ENCODE data around the gene PTH1R. TPM values are rescaled to one million over a fixed set of nuclear protein-coding genes. Genes with fewer than 3 reads are reported as not detected.

The PTH1R gene
- total RNA-seq, 2 experiments from 2014 or later: not detected

- ATAC-seq (no peak), DNase-seq (no peak)
- H3K36me3 Mint-ChIP-seq (ENCODE audit: low read depth): peaks cover 68% of the 10 kb centered on the region
- H3K27me3 Mint-ChIP-seq (ENCODE audit: low read depth): no peaks in the 10 kb centered on the region
- no peak overlapping the region for H3K4me3 Mint-ChIP-seq
- POLR2A ChIA-PET: interaction anchor here (0.8 kb wide), 1 partner anchor 9 kb away, joined by 3 read pairs; no protein-coding TSS in a partner anchor
- H3K9me3 Mint-ChIP-seq (ENCODE audit: insufficient read depth): peaks cover 4% of the 10 kb centered on the region
- CTCF ChIA-PET: interaction anchor here (1.0 to 2.7 kb wide), 7 partner anchors 25 to 76 kb away, joined by 3 to 15 read pairs (median 3); partner anchors contain the start of genes CCDC12 and NBEAL2
- H3K4me1 Mint-ChIP-seq (ENCODE audit: low read depth): peaks cover 43% of the 10 kb centered on the region
- H3K27ac Mint-ChIP-seq: no peak overlapping the region
These were observed 44.9 kb downstream of the PTH1R start for GRCh38 chr3:46922426-46922825.

GRCh38 chr3:46922871-46923558, 45.5 kb downstream of the PTH1R start:
- no peak for DNase-seq
- POLR2A ChIA-PET: interaction anchor here (0.8 kb wide), 1 partner anchor 9 kb away, joined by 3 read pairs; no protein-coding TSS in a partner anchor
- Mint-ChIP-seq H3K27ac (peak overlapping the region; percentile 52), H3K4me1 (ENCODE audit: low read depth) (peaks cover 49% of the 10 kb centered on the region), H3K36me3 (ENCODE audit: low read depth) (peaks cover 68% of the 10 kb centered on the region), H3K27me3 (ENCODE audit: low read depth) (no peaks in the 10 kb centered on the region), H3K4me3 (no peak overlapping the region), H3K9me3 (ENCODE audit: insufficient read depth) (peaks cover 4% of the 10 kb centered on the region)
- CTCF ChIA-PET: interaction anchor here (1.0 to 2.7 kb wide), 14 partner anchors 10 to 134 kb away, joined by 3 to 15 read pairs (median 4); partner anchors contain the start of genes CCDC12 and NBEAL2
- ATAC-seq: no peak

- Mint-ChIP-seq H3K4me3 (no peak overlapping the region), H3K4me1 (ENCODE audit: low read depth) (peaks cover 52% of the 10 kb centered on the region), H3K27me3 (ENCODE audit: low read depth) (no peaks in the 10 kb centered on the region), H3K9me3 (ENCODE audit: insufficient read depth) (peaks cover 6% of the 10 kb centered on the region), H3K36me3 (ENCODE audit: low read depth) (peaks cover 68% of the 10 kb centered on the region), H3K27ac (peak overlapping the region; percentile 52)
- DNase-seq: peak; percentile 61
- ATAC-seq: peak; percentile 41
- ChIA-PET CTCF (interaction anchor here (1.0 to 2.7 kb wide), 14 partner anchors 9 to 133 kb away, joined by 3 to 15 read pairs (median 4); partner anchors contain the start of genes CCDC12 and NBEAL2), POLR2A (interaction anchor here (1.3 kb wide), 1 partner anchor 70 kb away, joined by 3 read pairs; no protein-coding TSS in a partner anchor)
These were observed 46.2 kb downstream of the PTH1R start for GRCh38 chr3:46923559-46924350.

GRCh38 chr3:46924921-46925584, 47.5 kb downstream of the PTH1R start:
- Mint-ChIP-seq H3K27me3 (ENCODE audit: low read depth) (no peaks in the 10 kb centered on the region), H3K36me3 (ENCODE audit: low read depth) (peaks cover 68% of the 10 kb centered on the region), H3K4me3 (no peak overlapping the region), H3K4me1 (ENCODE audit: low read depth) (peaks cover 59% of the 10 kb centered on the region), H3K9me3 (ENCODE audit: insufficient read depth) (peaks cover 12% of the 10 kb centered on the region), H3K27ac (peak overlapping the region; percentile 83)
- DNase-seq (no peak), ATAC-seq (no peak)
- CTCF ChIA-PET: interaction anchor here (0.8 kb wide), 1 partner anchor 53 kb away, joined by 3 read pairs; no protein-coding TSS in a partner anchor
- POLR2A ChIA-PET: interaction anchor here (0.6 to 1.3 kb wide), 3 partner anchors 19 to 69 kb away, joined by 3 read pairs; partner anchors contain the start of gene NBEAL2

- Mint-ChIP-seq H3K9me3 (ENCODE audit: insufficient read depth) (peaks cover 12% of the 10 kb centered on the region), H3K36me3 (ENCODE audit: low read depth) (peaks cover 69% of the 10 kb centered on the region), H3K27me3 (ENCODE audit: low read depth) (no peaks in the 10 kb centered on the region), H3K4me1 (ENCODE audit: low read depth) (peaks cover 64% of the 10 kb centered on the region), H3K4me3 (no peak overlapping the region), H3K27ac (peak overlapping the region; percentile 83)
- POLR2A ChIA-PET: interaction anchor here (0.6 kb wide), 2 partner anchors 18 to 54 kb away, joined by 3 read pairs; partner anchors contain the start of gene NBEAL2
- DNase-seq (no peak), ATAC-seq (no peak)
- CTCF ChIA-PET: interaction anchor here (0.7 to 1.5 kb wide), 2 partner anchors 16 to 54 kb away, joined by 3 to 6 read pairs; partner anchors contain the start of gene NBEAL2
These were observed 48.0 kb downstream of the PTH1R start for GRCh38 chr3:46925585-46925934.

GRCh38 chr3:46926039-46926438, 48.5 kb downstream of the PTH1R start:
- Mint-ChIP-seq H3K27me3 (ENCODE audit: low read depth) (no peaks in the 10 kb centered on the region), H3K27ac (peak overlapping the region; percentile 83), H3K4me1 (ENCODE audit: low read depth) (peaks cover 69% of the 10 kb centered on the region), H3K36me3 (ENCODE audit: low read depth) (peaks cover 69% of the 10 kb centered on the region), H3K9me3 (ENCODE audit: insufficient read depth) (peaks cover 12% of the 10 kb centered on the region), H3K4me3 (no peak overlapping the region)
- ATAC-seq: no peak
- ChIA-PET CTCF (interaction anchor here (0.7 to 1.5 kb wide), 3 partner anchors 16 to 71 kb away, joined by 3 to 6 read pairs (median 4); partner anchors contain the start of gene NBEAL2), POLR2A (interaction anchor here (0.6 kb wide), 2 partner anchors 18 to 54 kb away, joined by 3 read pairs; partner anchors contain the start of gene NBEAL2)
- DNase-seq: no peak

- Mint-ChIP-seq H3K27ac (peak overlapping the region; percentile 83), H3K36me3 (ENCODE audit: low read depth) (peaks cover 70% of the 10 kb centered on the region), H3K4me1 (ENCODE audit: low read depth) (peaks cover 73% of the 10 kb centered on the region), H3K27me3 (ENCODE audit: low read depth) (no peaks in the 10 kb centered on the region), H3K4me3 (peak overlapping the region; percentile 49), H3K9me3 (ENCODE audit: insufficient read depth) (peaks cover 12% of the 10 kb centered on the region)
- ATAC-seq (no peak), DNase-seq (no peak)
- ChIA-PET POLR2A (interaction anchor here (0.6 kb wide), 1 partner anchor 43 kb away, joined by 3 read pairs; no protein-coding TSS in a partner anchor), CTCF (interaction anchor here (0.6 to 1.5 kb wide), 3 partner anchors 17 to 70 kb away, joined by 3 to 6 read pairs (median 4); no protein-coding TSS in a partner anchor)
These were observed 48.9 kb downstream of the PTH1R start for GRCh38 chr3:46926447-46926846.

- POLR2A ChIA-PET: interaction anchor here (0.6 kb wide), 2 partner anchors 15 to 44 kb away, joined by 3 read pairs; no protein-coding TSS in a partner anchor
- H3K36me3 Mint-ChIP-seq (ENCODE audit: low read depth): peaks cover 69% of the 10 kb centered on the region
- H3K27ac Mint-ChIP-seq: peak overlapping the region; percentile 83
- no peaks in the 10 kb centered on the region for H3K27me3 Mint-ChIP-seq (ENCODE audit: low read depth)
- peaks cover 80% of the 10 kb centered on the region for H3K4me1 Mint-ChIP-seq (ENCODE audit: low read depth)
- peak overlapping the region; percentile 49 for H3K4me3 Mint-ChIP-seq
- CTCF ChIA-PET: interaction anchor here (0.6 to 1.5 kb wide), 5 partner anchors 17 to 70 kb away, joined by 3 to 6 read pairs (median 4); no protein-coding TSS in a partner anchor
- ATAC-seq (peak; percentile 45), DNase-seq (peak; percentile 54)
- peaks cover 12% of the 10 kb centered on the region for H3K9me3 Mint-ChIP-seq (ENCODE audit: insufficient read depth)
These were observed 49.6 kb downstream of the PTH1R start for GRCh38 chr3:46926871-46927717.

- Mint-ChIP-seq H3K4me3 (no peak overlapping the region), H3K9me3 (ENCODE audit: insufficient read depth) (peaks cover 12% of the 10 kb centered on the region), H3K36me3 (ENCODE audit: low read depth) (peaks cover 66% of the 10 kb centered on the region), H3K4me1 (ENCODE audit: low read depth) (peaks cover 86% of the 10 kb centered on the region), H3K27ac (peak overlapping the region; percentile 83), H3K27me3 (ENCODE audit: low read depth) (no peaks in the 10 kb centered on the region)
- CTCF ChIA-PET: interaction anchor here (0.7 to 1.3 kb wide), 4 partner anchors 8 to 61 kb away, joined by 3 to 6 read pairs (median 3); no protein-coding TSS in a partner anchor
- DNase-seq: no peak
- POLR2A ChIA-PET: no interaction called here
- no peak for ATAC-seq
These were observed 50.2 kb downstream of the PTH1R start for GRCh38 chr3:46927718-46928073.

GRCh38 chr3:46928282-46928681, 50.8 kb downstream of the PTH1R start:
- H3K4me1 Mint-ChIP-seq (ENCODE audit: low read depth): peaks cover 89% of the 10 kb centered on the region
- DNase-seq (no peak), ATAC-seq (no peak)
- peaks cover 60% of the 10 kb centered on the region for H3K36me3 Mint-ChIP-seq (ENCODE audit: low read depth)
- H3K9me3 Mint-ChIP-seq (ENCODE audit: insufficient read depth): peaks cover 12% of the 10 kb centered on the region
- no peaks in the 10 kb centered on the region for H3K27me3 Mint-ChIP-seq (ENCODE audit: low read depth)
- POLR2A ChIA-PET: interaction anchor here (0.6 kb wide), 1 partner anchor 199 kb away, joined by 5 read pairs; no protein-coding TSS in a partner anchor
- peak overlapping the region; percentile 83 for H3K27ac Mint-ChIP-seq
- no peak overlapping the region for H3K4me3 Mint-ChIP-seq
- CTCF ChIA-PET: interaction anchor here (0.7 to 1.3 kb wide), 4 partner anchors 9 to 62 kb away, joined by 3 to 6 read pairs (median 4); no protein-coding TSS in a partner anchor
